Measurements from ENCODE around the gene POPDC3. TPM values are rescaled to one million over a fixed set of nuclear protein-coding genes. Genes with fewer than 3 reads are reported as not detected.

POPDC3 gene
- total and polyA plus RNA-seq, 2 donors (not counting 1 experiment from before 2014, with no cell fraction given) = not detected

- DNase-seq (no peak), ATAC-seq (ENCODE audit: low read depth) (no peak)
- H3K9me3 Mint-ChIP-seq (ENCODE audit: insufficient read depth) = no peaks in the 10 kb centered on the region
- Histone ChIP-seq H2AFZ (ENCODE audit: insufficient read depth, low read depth, low read length, poor library complexity, severe bottlenecking) (no peak overlapping the region), H3K27ac (ENCODE audit: low read length in 2 of 2) (no peak overlapping the region), H3K4me1 (ENCODE audit: control insufficient read depth in 2 of 2, insufficient read depth in 2 of 2, low read length in 2 of 2) (no peaks in the 10 kb centered on the region), H3K27me3 (replicated peaks in 1 of 4; ENCODE audit: control extremely low read depth in 1 of 4, control insufficient read depth in 3 of 4, insufficient read depth in 4 of 4, low read length in 3 of 4) (no peaks in the 10 kb centered on the region), H3K4me3 (ENCODE audit: control extremely low read depth in 1 of 5, extremely low read depth in 1 of 5, insufficient read depth in 1 of 5, low read depth in 2 of 5, low read length in 4 of 5) (no peak overlapping the region), H4K20me1 (ENCODE audit: control insufficient read depth, insufficient read depth, low read length, poor library complexity, severe bottlenecking) (no peaks in the 10 kb centered on the region), H3K79me2 (ENCODE audit: control insufficient read depth, insufficient read depth, low read length) (no peaks in the 10 kb centered on the region), H3K4me2 (replicated peaks; ENCODE audit: low read depth, low read length, poor library complexity, severe bottlenecking) (no peak overlapping the region), H3K9me3 (ENCODE audit: control extremely low read depth in 1 of 3, control insufficient read depth in 2 of 3, insufficient read depth in 1 of 3, low read length in 2 of 3) (no peaks in the 10 kb centered on the region), H3K36me3 (replicated peaks in 1 of 2; ENCODE audit: control extremely low read depth in 1 of 2, control insufficient read depth in 1 of 2, extremely low read depth in 1 of 2, insufficient read depth in 2 of 2, low read length in 1 of 2) (no peaks in the 10 kb centered on the region), H3K9ac (ENCODE audit: low read length) (no peak overlapping the region)
- intact Hi-C loops (cut with micrococcal nuclease) = no loop called here
- TF ChIP-seq CTCF (IDR thresholded peaks at IDR 0.05) (no peak), EZH2 (IDR thresholded peaks at IDR 0.05; ENCODE audit: borderline replicate concordance, insufficient read depth, low read depth, low read length, poor library complexity, severe bottlenecking) (no peak)
- no peak overlapping the region for H3K27ac Mint-ChIP-seq
- 94% methylated on average over 3 of the region's 5 CpGs for WGBS (ENCODE audit: insufficient coverage)
- ChIA-PET POLR2A (no interaction called here), CTCF (no interaction called here)
- no peak overlapping the region for H3K4me3 Mint-ChIP-seq
- H3K4me1 Mint-ChIP-seq = peaks cover 9% of the 10 kb centered on the region
- peaks cover 10% of the 10 kb centered on the region for H3K27me3 Mint-ChIP-seq
Observed at GRCh38 chr6:105209950-105210706, 30.3 kb upstream of the POPDC3 start.

- H3K4me3 Mint-ChIP-seq = no peak overlapping the region
- no peak overlapping the region for H3K4me3 ChIP-seq (ENCODE audit: control extremely low read depth in 1 of 5, extremely low read depth in 1 of 5, insufficient read depth in 1 of 5, low read depth in 2 of 5, low read length in 4 of 5)
- no peak overlapping the region for H3K4me2 ChIP-seq (replicated peaks; ENCODE audit: low read depth, low read length, poor library complexity, severe bottlenecking)
- intact Hi-C loops (cut with micrococcal nuclease) = no loop called here
- peaks cover 10% of the 10 kb centered on the region for H3K27me3 Mint-ChIP-seq
- no peak overlapping the region for H2AFZ ChIP-seq (ENCODE audit: insufficient read depth, low read depth, low read length, poor library complexity, severe bottlenecking)
- H4K20me1 ChIP-seq (ENCODE audit: control insufficient read depth, insufficient read depth, low read length, poor library complexity, severe bottlenecking) = no peaks in the 10 kb centered on the region
- H3K79me2 ChIP-seq (ENCODE audit: control insufficient read depth, insufficient read depth, low read length) = no peaks in the 10 kb centered on the region
- no peaks in the 10 kb centered on the region for H3K4me1 ChIP-seq (ENCODE audit: control insufficient read depth in 2 of 2, insufficient read depth in 2 of 2, low read length in 2 of 2)
- H3K9ac ChIP-seq (ENCODE audit: low read length) = no peak overlapping the region
- H3K36me3 ChIP-seq (replicated peaks in 1 of 2; ENCODE audit: control extremely low read depth in 1 of 2, control insufficient read depth in 1 of 2, extremely low read depth in 1 of 2, insufficient read depth in 2 of 2, low read length in 1 of 2) = no peaks in the 10 kb centered on the region
- peaks cover 5% of the 10 kb centered on the region for H3K4me1 Mint-ChIP-seq
- no peaks in the 10 kb centered on the region for H3K9me3 ChIP-seq (ENCODE audit: control extremely low read depth in 1 of 3, control insufficient read depth in 2 of 3, insufficient read depth in 1 of 3, low read length in 2 of 3)
- no peak overlapping the region for H3K27ac Mint-ChIP-seq
- no peak for TF ChIP-seq EZH2 (IDR thresholded peaks at IDR 0.05; ENCODE audit: borderline replicate concordance, insufficient read depth, low read depth, low read length, poor library complexity, severe bottlenecking)
- TF ChIP-seq CTCF (IDR thresholded peaks at IDR 0.05) = no peak
- DNase-seq (no peak), ATAC-seq (ENCODE audit: low read depth) (no peak)
- H3K27ac ChIP-seq (ENCODE audit: low read length in 2 of 2) = no peak overlapping the region
- POLR2A ChIA-PET = no interaction called here
- H3K9me3 Mint-ChIP-seq (ENCODE audit: insufficient read depth) = no peaks in the 10 kb centered on the region
- WGBS (ENCODE audit: insufficient coverage) = no CpG with 5 or more reads among the region's 6 CpGs
- CTCF ChIA-PET = no interaction called here
- H3K27me3 ChIP-seq (replicated peaks in 1 of 4; ENCODE audit: control extremely low read depth in 1 of 4, control insufficient read depth in 3 of 4, insufficient read depth in 4 of 4, low read length in 3 of 4) = no peaks in the 10 kb centered on the region
Observed at GRCh38 chr6:105207524-105208269, 27.9 kb upstream of the POPDC3 start.
